ENCODE measurements around the gene SCAI.
A peak's percentile ranks its signal among the peaks of the same experiment; 100 is the strongest.
"Not testable (repeated sequence)": the region's sequence is repeated elsewhere in the genome, so short reads cannot be mapped to it uniquely, and the experiment has no call there.

SCAI gene

DNA sequence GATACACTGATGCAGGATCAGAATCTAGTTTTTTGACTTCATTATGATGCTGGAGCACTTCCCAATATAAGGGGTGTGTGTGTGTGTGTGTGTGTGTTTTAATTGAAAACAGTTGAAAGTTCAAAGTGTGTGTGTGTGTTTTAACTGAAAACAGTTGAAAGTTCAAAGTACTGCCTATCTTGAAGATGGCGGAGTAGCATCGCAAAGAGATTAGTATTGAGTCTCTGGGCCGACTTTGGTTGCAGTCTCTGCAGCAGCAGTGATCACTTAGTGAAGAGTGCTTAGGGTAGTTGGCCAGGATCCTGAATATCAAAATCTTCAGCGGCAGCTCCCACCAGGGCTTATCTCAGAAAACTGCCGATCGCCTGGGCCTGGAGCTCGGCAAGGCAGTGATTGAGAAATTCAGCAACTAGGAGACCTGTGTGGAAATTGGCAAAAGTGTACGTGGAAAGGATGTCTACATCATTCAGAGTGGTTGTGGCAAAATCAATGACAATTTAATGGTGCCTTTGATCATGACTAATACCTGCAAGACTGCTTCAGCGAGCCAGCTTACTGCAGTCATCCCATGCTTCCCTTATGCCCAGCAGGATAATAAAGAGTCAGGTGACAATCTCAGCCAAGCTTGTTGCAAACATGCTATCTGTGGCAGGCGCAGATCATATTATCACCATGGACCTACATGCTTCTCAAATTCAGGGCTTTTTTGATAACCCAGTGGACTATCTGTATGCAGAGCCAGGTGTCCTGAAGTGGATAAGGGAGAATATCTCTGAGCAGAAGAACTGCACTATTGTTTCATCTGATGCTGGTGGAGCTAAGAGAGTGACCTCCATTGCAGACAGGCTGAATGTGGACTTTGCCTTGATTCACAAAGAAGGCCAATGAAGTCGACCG, 7.3 kb upstream of the SCAI start:
- no peak for DNase-seq (ENCODE audit: low read depth)

DNA sequence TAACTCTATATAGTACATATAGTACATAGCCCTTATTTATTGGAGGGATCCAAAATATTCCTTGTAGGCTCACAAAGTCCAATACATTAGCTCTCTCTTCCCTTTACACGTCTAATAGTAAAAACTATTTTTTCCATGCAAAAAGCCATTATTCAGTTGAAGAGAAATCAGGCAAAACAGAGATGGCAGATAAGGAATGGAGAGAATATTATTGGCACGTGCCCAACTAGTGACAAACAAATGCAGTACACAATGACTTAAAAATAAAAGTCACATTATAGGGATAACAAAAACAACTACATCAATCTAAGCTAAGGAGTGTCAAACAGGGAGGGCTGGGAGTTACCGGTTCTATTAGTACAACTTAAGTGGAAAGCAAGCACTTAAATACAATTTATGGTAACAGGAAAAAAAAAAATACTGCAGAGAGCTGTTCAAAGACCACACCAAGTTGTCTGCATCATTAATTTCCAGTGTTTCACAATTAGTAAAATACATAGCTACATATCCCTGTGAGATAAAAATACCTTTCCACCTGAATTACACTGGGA, 4.1 kb upstream of the SCAI start:
- no peak for DNase-seq (ENCODE audit: low read depth)

DNA sequence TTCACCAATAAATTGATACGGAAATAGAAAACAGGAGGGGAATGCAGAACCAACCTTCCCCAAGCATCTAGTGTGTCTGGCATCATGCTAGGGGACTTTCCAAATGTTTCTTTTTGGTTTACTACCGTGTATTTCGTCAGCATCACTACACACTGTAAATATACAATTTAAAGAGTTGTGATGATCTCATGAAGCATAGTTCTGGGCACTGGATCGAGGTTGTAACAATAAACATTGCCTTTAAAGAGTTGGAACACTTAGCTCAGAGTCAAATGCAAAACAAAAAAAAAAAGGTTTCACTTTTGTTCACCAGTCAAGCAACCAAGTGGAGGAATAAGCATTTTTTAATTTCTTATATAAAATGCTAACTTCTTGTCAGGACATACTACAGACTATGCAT, 2.9 kb upstream of the SCAI start:
- peak; percentile 22 for DNase-seq (ENCODE audit: low read depth)

DNA sequence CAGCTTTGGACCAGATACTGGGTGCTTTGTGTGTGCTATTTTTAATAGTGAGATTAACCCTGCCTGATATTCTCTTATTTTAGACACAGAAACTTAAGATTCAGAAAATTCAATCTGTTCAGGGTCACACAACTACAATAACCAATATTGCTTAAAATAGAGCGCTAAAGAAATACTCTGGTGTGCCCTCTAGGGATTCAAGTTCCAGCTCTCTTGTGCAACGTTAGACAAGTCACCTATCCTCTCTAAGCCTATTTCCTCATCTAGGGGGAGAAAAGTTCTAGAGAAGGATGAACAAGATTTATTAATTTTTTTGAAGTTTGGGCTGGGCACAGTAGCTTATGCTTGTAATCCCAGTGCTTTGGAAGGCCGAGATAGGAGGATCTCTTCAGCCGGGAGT, 2.1 kb upstream of the SCAI start:
- no peak for DNase-seq (ENCODE audit: low read depth)

DNA sequence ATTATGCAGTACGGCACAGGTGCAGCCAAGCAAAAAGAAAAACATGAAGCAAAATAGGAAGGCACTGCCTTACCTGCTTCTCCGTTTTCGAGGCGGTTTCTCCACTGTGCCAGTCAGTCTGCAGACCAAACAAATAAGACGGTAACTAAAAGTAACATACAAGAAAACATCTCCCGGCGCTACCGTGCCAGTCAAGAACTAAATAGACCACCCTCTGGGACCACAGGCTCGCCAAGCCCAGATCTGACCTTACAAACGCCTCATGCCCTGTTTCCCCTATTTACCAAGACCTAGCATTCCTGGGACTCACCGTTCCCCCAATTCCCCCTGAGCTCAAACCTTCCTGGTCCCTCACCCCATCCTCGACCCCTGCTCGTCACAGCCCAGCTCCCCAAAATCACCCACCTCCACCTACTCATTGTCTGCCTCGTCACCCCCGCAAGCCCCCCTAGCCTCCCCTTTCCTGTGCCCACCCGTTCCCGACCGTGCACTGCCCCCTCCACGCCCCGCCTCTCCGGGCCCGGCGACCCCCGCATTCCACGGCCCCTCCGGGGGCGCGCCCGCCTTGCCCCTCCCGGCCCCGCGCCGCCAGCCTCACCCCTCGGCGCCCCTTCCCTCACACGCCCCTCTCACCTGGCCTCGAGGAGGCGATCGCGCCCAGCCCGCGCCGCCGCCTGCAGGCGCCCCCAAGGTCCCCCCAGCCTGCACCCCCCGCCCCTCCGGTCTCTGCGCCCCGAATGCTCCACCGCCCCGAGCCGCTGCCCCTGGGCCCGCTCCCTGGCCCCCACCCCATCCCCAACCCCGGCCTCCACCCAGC, 560 bp downstream of the SCAI start:
- no peak for DNase-seq (ENCODE audit: low read depth)

DNA sequence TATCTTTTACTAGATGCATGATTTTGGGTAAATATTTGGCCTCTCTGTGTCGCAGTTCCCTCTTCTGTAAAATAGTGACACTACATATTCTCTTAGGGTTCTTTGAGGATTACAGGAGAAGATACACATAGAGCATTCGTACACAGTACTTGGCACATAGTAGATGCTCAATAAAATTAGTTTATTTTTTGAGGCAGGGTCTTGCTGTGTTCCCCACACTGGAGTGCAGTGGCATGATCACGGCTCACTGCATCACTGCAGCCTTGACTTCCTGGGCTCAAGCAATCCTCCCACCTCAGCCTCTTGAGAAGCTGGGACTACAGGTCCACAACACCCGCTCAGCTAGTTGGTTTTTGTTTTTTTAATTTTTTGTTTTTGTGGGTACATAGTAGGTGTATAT, 1.6 kb downstream of the SCAI start:
- DNase-seq (ENCODE audit: low read depth): no peak

DNA sequence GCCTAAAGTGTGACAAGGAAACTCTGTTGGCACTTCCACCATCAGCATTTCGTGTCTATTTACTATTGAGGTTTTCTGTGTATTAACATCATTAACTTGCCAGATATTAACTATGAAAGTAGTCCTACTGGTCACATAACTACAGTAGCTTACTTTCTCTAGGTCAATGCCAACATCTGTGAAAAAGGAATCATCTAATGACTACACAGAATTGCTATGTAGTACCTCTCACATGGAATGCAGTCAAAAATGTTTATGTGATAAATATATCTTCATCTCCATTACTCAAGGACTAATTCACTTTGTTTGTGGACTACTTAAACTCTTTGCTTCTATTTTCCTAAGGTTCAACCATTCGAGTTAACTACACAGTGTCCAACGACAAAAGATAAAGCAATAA, 2.1 kb downstream of the SCAI start:
- DNase-seq (ENCODE audit: low read depth): no peak

DNA sequence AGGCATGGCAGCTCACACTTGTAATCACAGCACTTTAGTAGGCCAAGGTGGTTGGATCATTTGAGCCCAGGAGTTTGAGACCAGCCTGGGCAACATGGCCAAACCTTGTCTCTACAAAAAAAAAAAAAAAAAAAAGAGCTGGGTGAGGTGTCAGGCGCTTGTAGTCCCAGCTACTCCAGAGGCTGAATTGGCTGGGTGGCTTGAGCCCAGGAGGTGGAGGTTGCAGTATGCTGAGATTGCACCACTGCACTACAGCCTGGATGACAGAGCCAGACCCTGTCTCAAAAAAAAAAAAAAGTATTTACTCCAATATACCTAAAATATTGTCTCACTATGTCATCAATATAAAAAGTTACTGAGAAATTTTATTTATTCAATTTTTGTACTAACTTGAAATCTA, 2.8 kb downstream of the SCAI start:
- no peak for DNase-seq (ENCODE audit: low read depth)

DNA sequence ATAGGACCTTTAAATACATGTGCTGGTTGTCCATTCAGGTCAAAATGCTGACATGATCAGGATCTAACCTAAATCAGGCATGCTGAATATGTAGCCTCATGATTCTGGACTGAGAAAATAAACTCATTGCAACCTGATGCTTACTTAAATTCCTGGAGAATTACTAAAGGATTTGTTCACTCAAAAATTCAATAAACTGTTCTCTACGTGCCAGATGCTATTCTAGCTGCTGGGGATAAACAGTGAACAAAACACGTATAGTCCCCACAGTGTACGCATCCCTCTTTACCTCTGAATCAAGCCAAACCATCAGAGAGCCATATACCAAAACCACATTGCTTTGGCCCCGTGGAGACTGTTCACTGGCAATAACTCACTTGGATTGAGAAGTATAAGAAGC, 6.1 kb downstream of the SCAI start:
- no peak for DNase-seq (ENCODE audit: low read depth)

DNA sequence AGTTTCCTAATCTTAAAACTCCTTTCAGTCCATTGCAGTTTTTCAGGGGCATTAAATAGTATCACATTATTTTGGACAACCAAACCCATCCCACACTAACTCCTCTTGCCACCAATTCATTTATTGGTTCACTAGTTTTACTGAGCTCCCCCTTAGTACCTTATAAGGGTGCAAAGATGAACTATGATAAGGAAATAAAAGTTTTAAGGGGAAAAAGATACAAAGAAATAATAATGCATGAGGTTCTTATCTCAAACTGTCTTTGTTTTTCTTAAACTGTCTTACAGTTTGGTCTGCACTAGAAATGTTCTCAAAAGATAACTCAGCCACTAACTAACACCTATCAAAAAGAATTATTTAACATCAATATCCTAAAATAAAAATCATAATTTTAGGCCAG, 8.4 kb downstream of the SCAI start:
- no peak for DNase-seq (ENCODE audit: low read depth)

DNA sequence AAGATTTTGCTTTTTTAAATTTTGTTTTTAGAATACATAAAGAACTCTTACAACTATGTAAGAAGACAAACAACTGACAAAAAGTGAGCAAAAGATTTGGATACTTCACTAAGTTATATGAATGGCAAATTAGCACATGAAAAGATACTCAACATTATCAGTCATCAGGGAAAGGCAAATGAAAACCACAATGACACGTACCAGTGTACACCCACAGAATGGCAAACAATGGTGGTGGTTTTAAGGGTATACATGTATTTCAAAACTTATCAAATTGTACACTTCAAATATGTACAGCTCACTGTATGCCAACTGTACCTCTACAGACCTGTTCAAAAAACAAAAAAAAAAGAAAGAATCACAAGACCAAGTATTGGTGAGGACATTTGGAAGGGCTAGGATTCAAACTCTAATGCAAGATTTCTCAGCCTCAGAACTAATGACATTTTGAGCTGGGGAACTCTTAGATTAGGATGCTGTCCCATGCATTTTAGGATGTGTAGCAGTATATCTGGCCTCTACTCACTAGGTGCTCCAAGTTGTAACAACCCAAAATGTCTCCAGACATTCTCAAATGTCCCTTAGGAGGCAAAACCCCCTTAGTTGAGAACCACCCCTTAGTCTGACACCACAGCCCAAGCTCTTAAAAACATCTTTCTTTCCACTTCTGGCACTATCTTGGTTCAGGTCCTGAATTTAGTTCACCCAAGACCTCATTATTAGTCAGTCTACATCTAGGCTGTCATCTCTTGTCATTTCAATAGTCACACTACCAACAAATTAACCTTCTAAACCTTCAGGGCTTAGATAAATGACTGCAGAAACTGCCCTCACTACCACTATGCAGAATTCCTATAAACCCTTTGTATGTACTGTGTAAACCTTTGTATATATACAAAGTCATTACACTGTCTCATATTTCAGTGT, 9.7 kb downstream of the SCAI start:
- no peak for DNase-seq (ENCODE audit: low read depth)

DNA sequence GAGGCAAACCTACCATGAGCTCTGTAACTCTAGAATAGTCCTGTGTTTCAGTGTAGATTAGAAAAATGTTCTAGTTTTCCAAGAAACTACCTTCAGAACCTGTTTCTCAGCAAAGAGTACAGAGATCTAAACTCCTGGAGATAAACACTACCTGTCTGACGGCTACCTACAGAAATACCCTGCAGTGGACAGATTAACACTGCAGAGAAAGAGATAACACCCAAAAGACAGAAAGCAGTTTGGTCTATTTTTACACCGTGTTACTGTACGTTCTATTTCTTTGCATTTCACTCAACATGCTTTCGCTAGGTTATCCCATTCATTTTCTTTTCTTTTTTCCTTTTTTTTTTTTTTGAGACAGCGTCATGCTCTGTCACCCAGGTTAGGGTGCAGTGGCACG, 11.6 kb downstream of the SCAI start:
- no peak for DNase-seq (ENCODE audit: low read depth)

DNA sequence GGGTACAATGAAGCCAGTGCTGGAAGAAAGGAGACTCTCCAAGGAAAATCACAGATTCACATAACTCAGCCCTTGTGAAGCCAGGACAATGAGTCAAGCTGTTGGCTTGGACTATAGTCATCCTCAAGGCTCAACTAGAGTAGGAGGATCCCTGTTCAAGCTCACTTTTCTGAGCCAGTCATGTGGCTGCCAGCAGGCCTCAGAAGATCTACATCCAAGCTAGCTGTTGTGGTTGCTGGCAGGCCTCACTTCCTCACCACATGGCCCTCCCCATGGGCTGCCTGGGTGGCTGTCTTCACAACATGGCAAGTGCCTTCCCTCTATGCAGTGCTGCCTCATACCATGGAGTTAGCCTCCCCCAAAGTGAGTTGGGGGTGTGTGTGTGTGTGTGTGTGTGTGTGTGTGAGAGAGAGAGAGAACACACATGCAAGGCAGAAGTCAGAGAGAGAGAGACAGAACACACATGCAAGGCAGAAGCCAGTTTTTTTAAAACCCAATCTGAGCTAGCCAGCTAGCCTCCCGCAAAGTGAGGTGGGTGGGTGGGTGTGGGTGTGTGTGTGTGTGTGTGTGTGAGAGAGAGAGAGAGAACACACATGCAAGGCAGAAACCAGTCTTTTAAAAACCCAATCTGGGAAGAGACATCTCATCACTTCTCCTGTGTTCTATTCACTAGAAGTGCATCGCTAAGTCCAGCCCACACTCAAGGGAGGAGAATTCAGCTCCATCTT, 17.1 kb downstream of the SCAI start:
- DNase-seq (ENCODE audit: low read depth): peak; percentile 100

DNA sequence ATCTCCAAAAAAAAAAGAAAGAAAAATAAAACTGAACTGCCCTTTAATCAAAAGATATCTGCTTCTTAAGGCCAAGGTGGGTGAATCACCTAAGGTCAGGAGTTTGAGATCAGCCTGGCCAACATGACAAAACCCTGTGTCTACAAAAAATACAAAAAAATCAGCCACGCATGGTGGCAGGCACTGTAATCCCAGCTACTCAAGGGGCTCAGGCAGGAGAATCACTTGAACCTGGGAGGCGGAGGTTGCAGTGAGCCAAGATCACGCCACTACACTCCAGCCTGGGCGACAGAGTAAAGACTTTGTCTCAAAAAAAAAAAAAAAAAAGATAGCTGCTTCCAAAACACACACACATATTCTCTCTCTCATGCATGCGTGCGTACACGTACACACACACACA, 17.8 kb downstream of the SCAI start:
- no peak for DNase-seq (ENCODE audit: low read depth)

DNA sequence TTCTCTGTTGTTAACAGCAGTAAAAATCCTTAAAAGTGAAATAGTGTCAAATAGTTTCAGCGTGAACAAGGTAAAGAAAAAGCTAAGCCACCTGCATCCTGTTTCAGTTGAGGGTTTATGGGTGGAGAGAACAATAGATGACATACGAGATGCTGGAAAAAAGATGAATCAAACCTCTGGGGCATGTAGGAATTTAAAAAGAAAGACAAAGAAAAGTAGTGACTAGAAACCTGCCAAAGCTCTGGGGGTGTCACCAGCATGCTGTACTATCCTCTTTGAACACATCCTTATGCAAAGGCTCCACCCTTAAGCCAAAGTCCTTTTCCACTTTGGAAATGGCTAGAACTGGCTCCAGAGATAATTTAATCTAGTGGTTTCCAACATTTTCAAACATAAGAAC, 22.2 kb downstream of the SCAI start:
- DNase-seq (ENCODE audit: low read depth): no peak

DNA sequence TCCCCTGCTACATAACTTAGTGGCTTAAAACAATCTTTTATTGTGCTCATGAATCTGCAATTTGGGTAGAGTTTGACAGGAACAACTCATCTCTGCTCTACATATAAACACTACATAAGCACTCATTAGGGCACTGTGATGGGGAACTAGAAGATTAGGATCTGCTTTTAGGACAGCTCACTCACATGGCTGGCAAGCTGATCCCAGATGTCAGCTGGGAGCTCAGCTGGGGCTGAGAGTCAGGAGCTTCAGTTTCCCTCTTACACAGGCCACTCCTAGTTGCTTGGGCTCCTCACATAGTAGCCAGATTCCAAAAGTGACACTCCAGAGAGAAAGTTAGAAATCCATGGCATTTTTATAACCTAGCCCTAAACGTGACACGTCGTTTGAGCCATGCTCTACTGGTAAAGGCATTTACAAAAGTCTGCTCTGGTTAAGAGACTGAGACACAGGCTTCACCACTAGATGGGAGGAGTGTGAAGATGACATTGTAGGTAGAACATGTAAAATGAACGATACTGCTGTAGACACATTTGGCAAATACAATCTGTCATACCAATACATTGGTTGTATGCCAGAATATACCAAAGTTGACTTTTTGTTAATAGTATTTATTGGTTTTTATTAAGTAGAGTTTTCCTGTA, 23.6 kb downstream of the SCAI start:
- no peak for DNase-seq (ENCODE audit: low read depth)

DNA sequence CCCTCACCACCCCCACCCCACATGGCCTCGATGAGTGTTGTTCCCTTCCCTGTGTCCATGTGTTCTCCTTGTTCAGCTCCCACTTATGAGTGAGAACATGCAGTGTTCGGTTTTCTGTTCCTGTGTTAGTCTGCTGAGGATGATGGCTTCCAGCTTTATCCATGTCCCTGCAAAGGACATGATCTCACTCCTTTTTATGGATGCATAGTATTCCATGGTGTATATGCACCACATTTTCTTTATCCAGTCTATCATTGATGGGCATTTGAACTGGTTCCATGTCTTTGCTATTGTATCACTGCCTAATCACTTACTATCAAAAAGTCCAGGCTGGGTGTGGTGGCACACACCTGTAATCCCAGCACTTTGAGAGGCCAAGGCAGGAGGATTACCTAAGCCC, 24.6 kb downstream of the SCAI start:
- DNase-seq (ENCODE audit: low read depth): not testable (repeated sequence)

DNA sequence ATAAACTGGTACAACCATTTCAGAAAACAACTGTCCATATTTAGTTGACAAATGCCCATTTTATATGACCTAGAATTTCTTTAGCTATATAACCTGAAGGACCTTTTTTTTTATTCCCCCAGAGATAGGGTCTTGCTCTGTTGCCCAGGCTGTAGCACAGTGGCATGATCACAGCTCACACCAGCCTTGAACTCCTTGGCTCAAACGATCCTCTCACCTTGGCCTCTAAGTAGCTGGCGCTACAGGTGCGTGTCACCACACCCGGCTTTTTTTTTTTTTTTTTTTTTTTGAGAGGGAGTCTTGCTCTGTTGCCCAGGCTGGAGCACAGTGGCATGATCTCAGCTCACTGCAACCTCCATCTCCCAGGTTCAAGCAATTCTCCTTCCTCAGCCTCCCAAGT, 28.8 kb downstream of the SCAI start:
- not testable (repeated sequence) for DNase-seq (ENCODE audit: low read depth)

DNA sequence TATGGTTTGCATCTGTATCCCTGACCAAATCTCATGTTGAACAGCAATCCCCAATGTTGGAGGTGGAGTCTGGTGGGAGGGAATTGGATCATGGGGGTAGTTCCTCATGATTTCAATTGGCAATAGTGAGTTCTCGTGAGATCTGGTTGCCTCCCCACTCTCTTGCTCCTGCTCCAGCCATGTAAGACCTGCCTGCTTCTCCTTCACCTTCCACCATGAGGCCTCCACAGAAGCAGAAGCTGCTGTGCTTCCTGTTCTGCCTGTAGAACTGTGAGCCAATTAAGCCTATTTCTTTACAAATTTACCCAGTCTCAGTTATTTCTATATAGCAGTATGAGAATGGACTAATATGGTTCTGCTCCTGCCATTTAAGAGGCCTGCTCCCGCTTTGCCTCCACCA, 32.9 kb downstream of the SCAI start:
- DNase-seq (ENCODE audit: low read depth): no peak

DNA sequence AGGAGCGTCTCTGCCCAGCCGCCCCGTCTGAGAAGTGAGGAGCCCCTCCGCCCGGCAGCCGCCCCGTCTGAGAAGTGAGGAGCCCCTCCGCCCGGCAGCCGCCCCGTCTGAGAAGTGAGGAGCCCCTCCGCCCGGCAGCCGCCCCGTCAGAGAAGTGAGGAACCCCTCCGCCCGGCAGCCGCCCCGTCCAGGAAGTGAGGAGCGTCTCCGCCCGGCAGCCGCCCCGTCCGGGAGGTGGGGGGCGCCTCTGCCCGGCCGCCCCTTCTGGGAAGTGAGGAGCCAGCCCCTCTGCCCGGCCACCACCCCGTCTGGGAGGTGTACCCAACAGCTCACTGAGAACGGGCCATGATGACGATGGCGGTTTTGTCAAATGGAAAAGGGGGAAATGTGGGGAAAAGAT, 34.8 kb downstream of the SCAI start:
- not testable (repeated sequence) for DNase-seq (ENCODE audit: low read depth)

Measured in stromal cell of bone marrow (primary cell).